CD14-positive monocyte (primary cell): ENCODE data around the gene RPL29. TPM values are rescaled to one million over a fixed set of nuclear protein-coding genes. Genes with fewer than 3 reads are reported as not detected.

ENCODE experiments used
- DNase-seq, 3 donors: peaks; one replicate each; pipeline ENCODE4 v3.0.0-alpha.2; 2011 to 2022
- H2AFZ ChIP-seq: 2 replicates; pipeline ENCODE4 v1.6.0; 2012; ENCODE audit warnings: mild to moderate bottlenecking, low read depth, low read length, inconsistent platforms; ENCODE audit not compliant: insufficient read depth, poor library complexity, severe bottlenecking
- H3K27ac ChIP-seq, 2 donors: 1 replicate in 1 of 2; 2 replicates in 1 of 2; pipeline ENCODE4 v1.5.1; 2012 to 2013; ENCODE audit warnings: low read length in 2 of 2, control low read depth in 1 of 2, inconsistent platforms in 1 of 2, low read depth in 1 of 2, mild to moderate bottlenecking in 1 of 2
- H3K27me3 ChIP-seq, 2 donors: one replicate each; pipeline versions ENCODE4 v1.6.0 to v1.6.1; 2011 to 2013; ENCODE audit warnings: low read length in 2 of 2; ENCODE audit not compliant: control insufficient read depth in 2 of 2, insufficient read depth in 2 of 2
- H3K36me3 ChIP-seq, 2 donors: replicated peaks in 1 of 2; 1 replicate in 1 of 2; 2 replicates in 1 of 2; pipeline versions ENCODE4 v1.5.1 to v1.6.1; 2012 to 2013; ENCODE audit warnings: low read length in 2 of 2, control low read depth in 1 of 2, inconsistent platforms in 1 of 2, mild to moderate bottlenecking in 1 of 2; ENCODE audit not compliant: insufficient read depth in 2 of 2, control insufficient read depth in 1 of 2
- H3K4me1 ChIP-seq, 2 donors: 1 replicate in 1 of 2; 2 replicates in 1 of 2; pipeline versions ENCODE4 v1.5.1 to v1.6.1; 2012 to 2013; ENCODE audit warnings: low read length in 2 of 2, control low read depth in 1 of 2, inconsistent platforms in 1 of 2, mild to moderate bottlenecking in 1 of 2, moderate library complexity in 1 of 2; ENCODE audit not compliant: insufficient read depth in 2 of 2, control insufficient read depth in 1 of 2
- H3K4me2 ChIP-seq: replicated peaks from 2 replicates; pipeline ENCODE3; 2012; ENCODE audit warnings: low read length, moderate library complexity, mild to moderate bottlenecking; ENCODE audit not compliant: poor library complexity, severe bottlenecking; ENCODE audit errors: extremely low read depth
- H3K4me3 ChIP-seq, 3 experiments: fragments of 200-600 bp in 1 of 3; sonication (generic) in 1 of 3; replicated peaks in 1 of 3; 1 replicate in 2 of 3; 2 replicates in 1 of 3; pipeline ENCODE4 v1.5.1; 2011 to 2013; ENCODE audit warnings: low read length in 3 of 3, mild to moderate bottlenecking in 3 of 3, control low read depth in 2 of 3, low read depth in 2 of 3, inconsistent platforms in 1 of 3, moderate library complexity in 1 of 3
- H3K79me2 ChIP-seq: 2 replicates; pipeline ENCODE4 v1.6.0; 2012; ENCODE audit warnings: mild to moderate bottlenecking, control low read depth, inconsistent platforms, low read length, moderate library complexity; ENCODE audit not compliant: insufficient read depth
- H3K9ac ChIP-seq: 2 replicates; pipeline ENCODE4 v1.6.0; 2017; ENCODE audit warnings: low read length, mild to moderate bottlenecking; ENCODE audit not compliant: insufficient read depth, poor library complexity, severe bottlenecking
- H3K9me3 ChIP-seq, 2 donors: replicated peaks in 1 of 2; 1 replicate in 1 of 2; 2 replicates in 1 of 2; pipeline versions ENCODE4 v1.5.1 to v1.6.1; 2012 to 2013; ENCODE audit warnings: low read length in 2 of 2, control low read depth in 1 of 2; ENCODE audit not compliant: control insufficient read depth in 1 of 2, insufficient read depth in 1 of 2
- H4K20me1 ChIP-seq: 2 replicates; pipeline ENCODE4 v1.6.0; 2012; ENCODE audit warnings: mild to moderate bottlenecking, low read length, control low read depth, moderate library complexity; ENCODE audit not compliant: insufficient read depth
- H3K27ac Mint-ChIP-seq, 7 donors: one replicate each; pipeline ENCODE4 v1.8.0; 2020; ENCODE audit warnings: mild to moderate bottlenecking in 7 of 7, mixed read lengths in 7 of 7, moderate library complexity in 6 of 7, inconsistent platforms in 2 of 7
- H3K27me3 Mint-ChIP-seq, 3 donors: one replicate each; pipeline ENCODE4 v1.8.0; 2021 to 2022; ENCODE audit warnings: low read depth in 3 of 3, mild to moderate bottlenecking in 3 of 3, mixed read lengths in 3 of 3, moderate library complexity in 3 of 3, inconsistent platforms in 1 of 3
- H3K36me3 Mint-ChIP-seq, 2 donors: one replicate each; pipeline ENCODE4 v1.8.0; 2020; ENCODE audit warnings: mixed read lengths in 2 of 2, inconsistent platforms in 1 of 2, mild to moderate bottlenecking in 1 of 2
- H3K4me1 Mint-ChIP-seq: one replicate; pipeline ENCODE4 v1.8.0; 2020; ENCODE audit warnings: mild to moderate bottlenecking, mixed read lengths
- H3K4me3 Mint-ChIP-seq, 2 donors: one replicate each; pipeline ENCODE4 v1.8.0; 2020; ENCODE audit warnings: mild to moderate bottlenecking in 2 of 2, mixed read lengths in 2 of 2, moderate library complexity in 1 of 2
- H3K9me3 Mint-ChIP-seq, 7 donors: one replicate each; pipeline ENCODE4 v1.8.0; 2020 to 2022; ENCODE audit warnings: mixed read lengths in 7 of 7, mild to moderate bottlenecking in 6 of 7, moderate library complexity in 6 of 7, inconsistent platforms in 2 of 7
- CTCF ChIP-seq: fragments of 200-600 bp; IDR thresholded peaks from one replicate; pipeline ENCODE4 v1.8.0; 2022; ENCODE audit warnings: antibody characterized with exemption, mild to moderate bottlenecking
- WGBS: methylation state at CpG from one replicate; pipeline ENCODE4 v1.1.5; 2013; ENCODE audit warnings: missing lambda C conversion rate; ENCODE audit not compliant: insufficient coverage; 5-methylcytosine and 5-hydroxymethylcytosine counted together
- intact Hi-C, 2 donors: fragments of 100-400 bp; cut with micrococcal nuclease; formaldehyde crosslinking; loops; one replicate each; pipeline versions ENCODE4 v1.15.0 to v1.15.1; 2023
- polyA plus RNA-seq, 3 donors: library from polyadenylated mRNA; depleted of rRNA in 1 of 3; unstranded in 2 of 3; stranded (reverse) in 1 of 3; fragments of 300-500 nt in 2 of 3; fragments of >200 nt in 1 of 3; fragmentation: Illumina TruSeq in 2 of 3; gene quantifications; 1 replicate in 2 of 3; 2 replicates in 1 of 3; pipeline ENCODE4 v1.2.3, GENCODE V29; 2012 to 2021

The RPL29 gene
- polyA plus RNA-seq, 3 donors = 753 to 2,360 (median 856) TPM

GRCh38 chr3:51971350-51971749 is 24.3 kb downstream of the RPL29 start:
- no peak overlapping the region for H3K4me3 ChIP-seq
- peaks cover 9 to 20% of the 10 kb centered on the region in 2 donors for H3K27me3 ChIP-seq
- H3K79me2 ChIP-seq = no peaks in the 10 kb centered on the region
- H3K4me1 Mint-ChIP-seq = peaks cover 37% of the 10 kb centered on the region
- intact Hi-C loops = no loop called here
- no peak overlapping the region for H3K4me2 ChIP-seq
- no peaks in the 10 kb centered on the region for H3K9me3 ChIP-seq
- TF ChIP-seq CTCF = no peak
- H3K27ac ChIP-seq = no peak overlapping the region
- H3K36me3 Mint-ChIP-seq = peaks cover 6 to 10% of the 10 kb centered on the region in 2 donors
- H2AFZ ChIP-seq = no peak overlapping the region
- H3K4me3 Mint-ChIP-seq = no peak overlapping the region
- peaks cover 4% of the 10 kb centered on the region for H4K20me1 ChIP-seq
- H3K27ac Mint-ChIP-seq = no peak overlapping the region
- H3K4me1 ChIP-seq = peaks cover 35 to 45% of the 10 kb centered on the region in 2 donors
- DNase-seq = no peak
- H3K36me3 ChIP-seq = no peaks in the 10 kb centered on the region
- 90% methylated on average over 10 of the region's 11 CpGs for WGBS
- H3K9me3 Mint-ChIP-seq = peaks cover 0 to 12% (median 0%) of the 10 kb centered on the region in 7 donors
- no peak overlapping the region for H3K9ac ChIP-seq
- H3K27me3 Mint-ChIP-seq = peaks cover 23 to 26% (median 24%) of the 10 kb centered on the region in 3 donors

- Mint-ChIP-seq H3K4me1 (peaks cover 33% of the 10 kb centered on the region), H3K27ac (no peak overlapping the region), H3K27me3 (peaks cover 28 to 32% (median 29%) of the 10 kb centered on the region in 3 donors), H3K4me3 (no peak overlapping the region), H3K9me3 (peaks cover 0 to 14% (median 0%) of the 10 kb centered on the region in 7 donors), H3K36me3 (peaks cover 6 to 10% of the 10 kb centered on the region in 2 donors)
- Histone ChIP-seq H3K79me2 (no peaks in the 10 kb centered on the region), H3K9ac (no peak overlapping the region), H3K4me3 (no peak overlapping the region), H3K27me3 (peaks cover 10 to 26% of the 10 kb centered on the region in 2 donors), H3K9me3 (no peaks in the 10 kb centered on the region), H3K4me1 (peaks cover 32 to 41% of the 10 kb centered on the region in 2 donors), H4K20me1 (peaks cover 4% of the 10 kb centered on the region), H3K4me2 (no peak overlapping the region), H3K27ac (no peak overlapping the region), H3K36me3 (no peaks in the 10 kb centered on the region), H2AFZ (no peak overlapping the region)
- WGBS = 94% methylated on average over 6 of the region's 6 CpGs
- no peak for DNase-seq
- no peak for TF ChIP-seq CTCF
- intact Hi-C loops = no loop called here
Measured at GRCh38 chr3:51970606-51971300, 24.9 kb downstream of the RPL29 start.
